ENCODE data around the gene TRIM71.

- TF ChIP-seq POLR2AphosphoS5 (IDR thresholded peaks at IDR 0.05) (no peak), POLR2A (IDR thresholded peaks at IDR 0.05) (no peak)
Measured at GRCh38 chr3:32814361-32814760, 3.4 kb upstream of the TRIM71 start.
